ENCODE results near the gene CPA4. TPM values are rescaled to one million over a fixed set of nuclear protein-coding genes. Genes with fewer than 3 reads are reported as not detected.

CPA4 gene
- polyA plus RNA-seq, 1 experiment, result 71.8 TPM

DNA sequence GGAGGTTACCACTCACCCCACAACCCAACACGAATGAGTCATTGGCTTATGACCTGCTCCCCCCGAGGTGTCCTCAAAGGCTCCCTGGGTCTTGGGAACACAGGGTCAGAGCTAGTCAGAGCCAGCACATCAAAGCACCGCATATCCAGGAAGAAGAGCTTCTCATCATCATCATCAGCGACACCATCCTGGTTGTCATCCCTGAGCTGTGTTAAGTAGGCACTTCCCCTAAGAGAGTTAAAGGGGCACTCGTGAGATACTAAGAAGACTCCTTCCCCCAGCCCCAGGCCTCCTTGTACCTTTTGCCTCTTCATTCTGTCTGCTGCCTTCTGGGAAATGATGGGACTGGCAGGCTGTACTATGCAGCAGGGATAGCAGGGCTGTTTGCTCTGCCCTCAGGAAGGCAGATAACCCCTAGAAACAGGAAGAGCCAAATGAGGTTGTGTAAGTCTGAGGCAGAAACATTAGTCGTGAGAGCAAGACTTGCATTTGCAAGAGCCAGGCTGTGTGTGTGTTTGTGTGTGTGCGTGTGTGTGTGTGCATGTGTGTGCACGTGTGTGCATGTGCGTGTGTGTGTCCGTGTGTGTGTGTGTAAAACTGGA is 76.2 kb downstream of the CPA4 start:
- Histone ChIP-seq H3K9me3 (ENCODE audit: control insufficient read depth, insufficient read depth, low read length) (peaks cover 2% of the 10 kb centered on the region; the same call in 1 of the 2 replicates), H3K27me3 (ENCODE audit: control insufficient read depth, insufficient read depth, low read length) (no peaks in the 10 kb centered on the region), H3K4me3 (ENCODE audit: low read depth, low read length) (no peak overlapping the region), H3K27ac (ENCODE audit: low read depth, low read length) (peak overlapping the region; percentile 39)
- TF ChIP-seq, protein P1, sequence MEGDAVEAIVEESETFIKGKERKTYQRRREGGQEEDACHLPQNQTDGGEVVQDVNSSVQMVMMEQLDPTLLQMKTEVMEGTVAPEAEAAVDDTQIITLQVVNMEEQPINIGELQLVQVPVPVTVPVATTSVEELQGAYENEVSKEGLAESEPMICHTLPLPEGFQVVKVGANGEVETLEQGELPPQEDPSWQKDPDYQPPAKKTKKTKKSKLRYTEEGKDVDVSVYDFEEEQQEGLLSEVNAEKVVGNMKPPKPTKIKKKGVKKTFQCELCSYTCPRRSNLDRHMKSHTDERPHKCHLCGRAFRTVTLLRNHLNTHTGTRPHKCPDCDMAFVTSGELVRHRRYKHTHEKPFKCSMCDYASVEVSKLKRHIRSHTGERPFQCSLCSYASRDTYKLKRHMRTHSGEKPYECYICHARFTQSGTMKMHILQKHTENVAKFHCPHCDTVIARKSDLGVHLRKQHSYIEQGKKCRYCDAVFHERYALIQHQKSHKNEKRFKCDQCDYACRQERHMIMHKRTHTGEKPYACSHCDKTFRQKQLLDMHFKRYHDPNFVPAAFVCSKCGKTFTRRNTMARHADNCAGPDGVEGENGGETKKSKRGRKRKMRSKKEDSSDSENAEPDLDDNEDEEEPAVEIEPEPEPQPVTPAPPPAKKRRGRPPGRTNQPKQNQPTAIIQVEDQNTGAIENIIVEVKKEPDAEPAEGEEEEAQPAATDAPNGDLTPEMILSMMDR (IDR thresholded peaks at IDR 0.05; ENCODE audit: low read depth, low read length), result no peak
- CTCF ChIA-PET, result no interaction called here
- POLR2A ChIA-PET, result no interaction called here
- DNase-seq (ENCODE audit: low read depth, low spot score), result no peak

DNA sequence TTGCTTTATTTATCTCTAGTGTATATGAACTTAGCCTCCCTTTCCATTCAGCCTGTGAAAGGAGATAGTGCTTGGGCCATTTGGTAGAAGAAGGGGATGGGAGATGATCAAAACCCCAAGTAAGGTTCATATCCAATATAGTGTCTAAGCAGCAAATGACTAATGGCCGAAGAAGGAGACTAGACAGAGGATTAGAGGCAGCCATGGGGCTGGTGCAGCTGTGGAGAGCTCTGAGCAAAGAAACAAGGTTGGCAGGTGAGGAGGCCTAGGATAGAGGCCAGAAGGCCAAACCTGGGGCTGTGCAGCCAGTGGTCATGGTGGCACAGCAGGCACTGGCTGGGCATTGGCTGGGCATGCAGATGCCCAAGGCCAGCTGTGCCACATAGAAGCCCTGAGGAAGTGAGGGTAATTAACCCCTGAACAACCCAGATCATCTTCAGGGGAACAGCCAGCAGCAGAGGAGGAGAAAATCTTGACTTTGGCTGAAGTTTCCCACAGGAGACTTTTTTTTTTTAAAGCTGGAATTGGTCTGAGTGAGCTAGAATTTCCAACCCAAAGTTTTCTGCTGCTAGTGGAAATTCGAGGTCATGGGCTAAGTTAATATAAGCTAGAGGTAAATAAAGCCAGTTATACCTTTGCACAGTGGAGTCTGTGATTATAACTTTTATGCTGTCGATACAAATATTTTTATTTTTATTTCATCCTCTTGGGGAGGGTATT is 77.0 kb downstream of the CPA4 start:
- ChIA-PET POLR2A (interaction anchor here (0.6 to 0.8 kb wide), 2 partner anchors 27 to 165 kb away, joined by 4 to 10 read pairs; partner anchors contain the start of gene TMEM209), CTCF (no interaction called here)
- Histone ChIP-seq H3K27ac (ENCODE audit: low read depth, low read length) (peak overlapping the region; percentile 31), H3K4me3 (ENCODE audit: low read depth, low read length) (no peak overlapping the region), H3K27me3 (ENCODE audit: control insufficient read depth, insufficient read depth, low read length) (no peaks in the 10 kb centered on the region), H3K9me3 (ENCODE audit: control insufficient read depth, insufficient read depth, low read length) (peaks cover 2% of the 10 kb centered on the region; the same call in 1 of the 2 replicates)
- TF ChIP-seq, protein P1 (IDR thresholded peaks at IDR 0.05; ENCODE audit: low read depth, low read length), result no peak
- no peak for DNase-seq (ENCODE audit: low read depth, low spot score)

DNA sequence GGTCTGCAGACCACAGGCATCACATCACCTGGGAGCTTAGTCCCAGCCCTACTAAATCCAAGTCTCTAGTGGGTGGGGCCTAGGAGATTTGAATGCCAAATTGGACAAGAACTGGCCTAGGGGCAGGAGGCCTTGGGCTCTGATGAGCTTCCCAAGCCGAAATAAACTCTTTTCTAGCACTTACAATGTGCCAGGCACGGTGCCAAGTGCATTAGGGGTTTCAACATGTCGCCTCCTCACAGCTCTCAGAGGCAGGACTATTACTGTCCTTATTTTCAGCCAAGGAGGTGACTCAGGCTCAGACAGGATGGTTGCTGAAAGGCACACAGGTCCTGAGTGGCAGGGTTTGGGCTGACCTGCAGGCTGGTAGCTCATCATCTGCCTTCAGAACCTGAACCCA is 78.1 kb downstream of the CPA4 start:
- DNase-seq (ENCODE audit: low read depth, low spot score), result no peak
- ChIA-PET CTCF (no interaction called here), POLR2A (no interaction called here)
- peak overlapping the region; percentile 31 for H3K27ac ChIP-seq (ENCODE audit: low read depth, low read length)
- TF ChIP-seq, protein P1 (IDR thresholded peaks at IDR 0.05; ENCODE audit: low read depth, low read length), result no peak
- H3K4me3 ChIP-seq (ENCODE audit: low read depth, low read length), result no peak overlapping the region
- H3K27me3 ChIP-seq (ENCODE audit: control insufficient read depth, insufficient read depth, low read length), result no peaks in the 10 kb centered on the region
- H3K9me3 ChIP-seq (ENCODE audit: control insufficient read depth, insufficient read depth, low read length), result peaks cover 9% of the 10 kb centered on the region; the same call in 1 of the 2 replicates

DNA sequence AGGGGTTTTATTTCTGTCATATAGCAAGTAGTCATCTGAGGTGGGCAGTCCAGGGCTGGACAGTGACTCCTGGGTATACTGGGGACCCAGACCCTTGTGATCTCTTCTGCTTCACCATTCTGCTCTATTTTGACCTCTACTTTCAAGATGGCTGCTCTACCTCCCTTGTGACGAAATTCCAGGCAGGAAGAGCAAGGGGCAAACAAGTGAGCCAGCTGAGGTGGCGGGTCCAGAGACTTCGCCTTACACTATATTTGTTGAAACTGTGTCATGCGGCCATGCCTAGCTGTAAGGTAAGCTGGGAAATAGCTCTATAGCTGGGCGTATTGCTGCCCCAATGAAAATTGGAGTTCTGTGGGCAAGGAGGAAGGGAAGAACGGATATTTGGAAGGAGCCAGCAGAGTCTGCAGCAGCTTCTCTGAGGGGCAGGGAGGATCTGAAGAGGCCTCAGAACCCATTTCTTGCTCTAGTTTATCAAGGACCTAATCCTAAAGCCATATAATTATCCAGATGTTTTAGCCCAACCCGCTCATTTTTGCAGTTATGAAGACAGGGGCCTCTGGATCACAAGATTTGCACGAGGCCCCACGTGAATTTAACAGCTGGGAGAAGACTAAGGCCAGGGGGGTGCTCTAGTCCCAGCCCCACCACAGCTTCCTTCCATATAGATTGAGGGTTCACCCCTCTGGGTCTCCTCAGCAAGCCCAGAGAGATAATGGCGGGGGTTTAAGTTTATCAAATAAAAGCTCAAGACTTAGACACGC is 79.6 kb downstream of the CPA4 start:
- Histone ChIP-seq H3K27me3 (ENCODE audit: control insufficient read depth, insufficient read depth, low read length) (no peaks in the 10 kb centered on the region), H3K27ac (ENCODE audit: low read depth, low read length) (peak overlapping the region; percentile 100), H3K4me3 (ENCODE audit: low read depth, low read length) (no peak overlapping the region), H3K9me3 (ENCODE audit: control insufficient read depth, insufficient read depth, low read length) (peaks cover 15% of the 10 kb centered on the region)
- ChIA-PET POLR2A (interaction anchor here (0.6 to 1.3 kb wide), 3 partner anchors 20 to 167 kb away, joined by 3 to 5 read pairs (median 4); partner anchors contain the start of gene TMEM209), CTCF (no interaction called here)
- TF ChIP-seq, protein P1 (IDR thresholded peaks at IDR 0.05; ENCODE audit: low read depth, low read length), result no peak
- DNase-seq (ENCODE audit: low read depth, low spot score), result no peak

Other genes with a start within 250 kb of the CPA4 start
- 25.1 and 26.4 TPM in 2 replicates for gene ZC3HC1, start 241.8 kb upstream of the CPA4 start, polyA plus RNA-seq (2011; rRNA removed)
- 23.3 and 29.7 TPM in 2 replicates for gene KLHDC10, start 222.6 kb upstream of the CPA4 start, polyA plus RNA-seq (2011; rRNA removed)
- gene TMEM209, start 87.8 kb upstream of the CPA4 start, polyA plus RNA-seq (2011; rRNA removed), result 12.9 and 15.2 TPM in 2 replicates
- gene SSMEM1, start 85.3 kb upstream of the CPA4 start, polyA plus RNA-seq (2011; rRNA removed), result not detected in 2 replicates
- gene CPA2, start 26.3 kb upstream of the CPA4 start, polyA plus RNA-seq (2011; rRNA removed), result 0.05 and 0.10 TPM in 2 replicates
- gene CPA5, start 51.7 kb downstream of the CPA4 start, polyA plus RNA-seq (2011; rRNA removed), result 0.14 and 0.16 TPM in 2 replicates
- 0.07 and 0.09 TPM in 2 replicates for gene CPA1, start 87.3 kb downstream of the CPA4 start, polyA plus RNA-seq (2011; rRNA removed)
- 23.6 and 26.4 TPM in 2 replicates for gene CEP41, start 147.9 kb downstream of the CPA4 start, polyA plus RNA-seq (2011; rRNA removed)
- gene MEST, start 198.9 kb downstream of the CPA4 start, polyA plus RNA-seq (2011; rRNA removed), result 236 and 293 TPM in 2 replicates